Measurements from ENCODE around the gene SND1. TPM values are rescaled to one million over a fixed set of nuclear protein-coding genes. Genes with fewer than 3 reads are reported as not detected.

SND1 gene
- total and polyA plus RNA-seq, 2 donors (not counting 3 experiments of a cell fraction or from before 2014, with no cell fraction given): 116 to 249 TPM

DNA sequence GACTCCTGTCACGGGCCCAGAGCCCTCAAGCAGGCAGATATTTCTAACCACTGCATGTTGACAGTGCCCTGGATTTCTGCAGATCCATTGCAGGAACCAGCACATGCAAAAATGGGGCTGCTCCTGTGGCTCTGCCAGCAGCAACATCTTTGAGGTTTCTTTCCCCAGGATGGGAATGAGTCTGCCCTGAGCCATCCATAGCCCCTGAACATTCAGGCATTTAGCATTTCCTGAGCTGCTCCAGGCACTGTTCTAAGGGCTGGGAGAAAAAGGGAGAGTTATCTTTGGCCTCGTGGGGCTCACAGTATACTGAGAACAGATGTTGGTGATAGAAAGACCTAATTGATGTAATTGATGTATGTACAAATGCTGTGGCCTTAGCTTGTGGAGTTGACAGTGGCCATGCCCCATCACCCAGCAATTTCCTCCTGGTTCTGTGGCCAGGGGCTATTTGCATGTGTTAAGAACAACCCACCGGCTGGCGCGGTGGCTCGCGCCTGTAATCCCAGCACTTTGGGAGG is 445.3 kb downstream of the SND1 start:
- CTCF ChIA-PET: no interaction called here
- BruUV-seq (replicated peaks): no TSS peak
- H3K36me3 ChIP-seq (ENCODE audit: control insufficient read depth in 2 of 2, extremely low read depth in 1 of 2, insufficient read depth in 2 of 2, low read length in 2 of 2): peaks cover 6 to 7% of the 10 kb centered on the region in 2 experiments
- FAIRE-seq (no peak), DNase-seq (ENCODE audit: low read depth, low spot score) (no peak)
- H3K27ac ChIP-seq (ENCODE audit: insufficient read depth, low read depth, low read length): no peak overlapping the region
- no peak overlapping the region for H3K9ac ChIP-seq (replicated peaks; ENCODE audit: extremely low read depth, insufficient read depth, low read length)
- H3K9me1 ChIP-seq (replicated peaks; ENCODE audit: control insufficient read depth, extremely low read depth, insufficient read depth, low read length): no peaks in the 10 kb centered on the region
- no peak overlapping the region for H2AFZ ChIP-seq (ENCODE audit: low read depth, low read length)
- no peaks in the 10 kb centered on the region for H3K9me3 ChIP-seq (replicated peaks; ENCODE audit: control insufficient read depth, insufficient read depth, low read length)
- intact Hi-C loops (cut with micrococcal nuclease) (no loop called here), dilution Hi-C loops (cut with MboI; ENCODE audit: extremely low pct_ligation_motif_present, low sequenced_read_pairs) (no loop called here)
- POLR2A ChIA-PET: no interaction called here
- no peak for TF ChIP-seq EZH2 (IDR thresholded peaks at IDR 0.05; ENCODE audit: borderline replicate concordance, low read depth, low read length, severe bottlenecking)
- no peak for TF ChIP-seq FOS (IDR thresholded peaks at IDR 0.05; ENCODE audit: borderline replicate concordance, insufficient read depth, low read length)
- TF ChIP-seq GATA2 (IDR thresholded peaks at IDR 0.05; ENCODE audit: insufficient read depth, insufficient read length, low read depth, low read length): no peak
- no peak for TF ChIP-seq POLR2AphosphoS5 (IDR thresholded peaks at IDR 0.05; ENCODE audit: insufficient read depth, low read depth, low read length)
- TF ChIP-seq, protein P1, sequence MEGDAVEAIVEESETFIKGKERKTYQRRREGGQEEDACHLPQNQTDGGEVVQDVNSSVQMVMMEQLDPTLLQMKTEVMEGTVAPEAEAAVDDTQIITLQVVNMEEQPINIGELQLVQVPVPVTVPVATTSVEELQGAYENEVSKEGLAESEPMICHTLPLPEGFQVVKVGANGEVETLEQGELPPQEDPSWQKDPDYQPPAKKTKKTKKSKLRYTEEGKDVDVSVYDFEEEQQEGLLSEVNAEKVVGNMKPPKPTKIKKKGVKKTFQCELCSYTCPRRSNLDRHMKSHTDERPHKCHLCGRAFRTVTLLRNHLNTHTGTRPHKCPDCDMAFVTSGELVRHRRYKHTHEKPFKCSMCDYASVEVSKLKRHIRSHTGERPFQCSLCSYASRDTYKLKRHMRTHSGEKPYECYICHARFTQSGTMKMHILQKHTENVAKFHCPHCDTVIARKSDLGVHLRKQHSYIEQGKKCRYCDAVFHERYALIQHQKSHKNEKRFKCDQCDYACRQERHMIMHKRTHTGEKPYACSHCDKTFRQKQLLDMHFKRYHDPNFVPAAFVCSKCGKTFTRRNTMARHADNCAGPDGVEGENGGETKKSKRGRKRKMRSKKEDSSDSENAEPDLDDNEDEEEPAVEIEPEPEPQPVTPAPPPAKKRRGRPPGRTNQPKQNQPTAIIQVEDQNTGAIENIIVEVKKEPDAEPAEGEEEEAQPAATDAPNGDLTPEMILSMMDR (IDR thresholded peaks at IDR 0.05; ENCODE audit: extremely low read depth in 1 of 2, insufficient read depth in 1 of 2, low read depth in 1 of 2, low read length in 2 of 2): no peak
- no peak for TF ChIP-seq JUN (IDR thresholded peaks at IDR 0.05; ENCODE audit: borderline replicate concordance, insufficient read depth, insufficient read length, low read depth)
- no peak for TF ChIP-seq POLR2A (IDR thresholded peaks at IDR 0.05; ENCODE audit: low read depth, low read length)
- TF ChIP-seq MYC (IDR thresholded peaks at IDR 0.05; ENCODE audit: low read depth, low read length): no peak
- TF ChIP-seq, protein P2, sequence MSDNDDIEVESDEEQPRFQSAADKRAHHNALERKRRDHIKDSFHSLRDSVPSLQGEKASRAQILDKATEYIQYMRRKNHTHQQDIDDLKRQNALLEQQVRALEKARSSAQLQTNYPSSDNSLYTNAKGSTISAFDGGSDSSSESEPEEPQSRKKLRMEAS (IDR thresholded peaks at IDR 0.05; ENCODE audit: insufficient read depth, insufficient read length): no peak
- no peak overlapping the region for H3K4me3 ChIP-seq (replicated peaks in 1 of 3; ENCODE audit: insufficient read depth in 1 of 3, low read depth in 1 of 3, low read length in 3 of 3)
- H3K4me1 ChIP-seq (ENCODE audit: control insufficient read depth, extremely low read depth, insufficient read depth, low read length): no peaks in the 10 kb centered on the region
- H3K79me2 ChIP-seq (ENCODE audit: control insufficient read depth, insufficient read depth, low read length): no peaks in the 10 kb centered on the region
- no peaks in the 10 kb centered on the region for H3K27me3 ChIP-seq (ENCODE audit: control insufficient read depth in 2 of 2, insufficient read depth in 2 of 2, low read length in 2 of 2)
- H4K20me1 ChIP-seq (replicated peaks; ENCODE audit: control insufficient read depth, extremely low read depth, insufficient read depth, low read length): no peaks in the 10 kb centered on the region
- H3K4me2 ChIP-seq (ENCODE audit: insufficient read depth, low read length): no peak overlapping the region

Measured in endothelial cell of umbilical vein (primary cell).